Body of pancreas (tissue), 4 donors: ENCODE data around the gene ASPDH.

ENCODE experiments used
- CTCF ChIP-seq, 7 experiments: fragments of 450-650 bp in 4 of 7; fragments of 200-600 bp in 3 of 7; sonication (generic) in 3 of 7; IDR thresholded peaks; one replicate each; pipeline ENCODE4 v1.5.1; 2016 to 2019; ENCODE audit warnings: antibody characterized with exemption in 7 of 7
- POLR2A ChIP-seq, 3 donors: fragments of 450-650 bp; IDR thresholded peaks; one replicate each; pipeline ENCODE4 v1.6.1; 2016; ENCODE audit warnings: antibody characterized with exemption in 3 of 3, mild to moderate bottlenecking in 2 of 3

- no peak for TF ChIP-seq CTCF (IDR thresholded peaks at IDR 0.05)
- TF ChIP-seq POLR2A (IDR thresholded peaks at IDR 0.05) = no peak
Measured at GRCh38 chr19:50550594-50550966, 36.9 kb upstream of the ASPDH start.
